RPMI8226 (cell line): ENCODE measurements around the gene TFPI.
"Not testable (repeated sequence)": the region's sequence is repeated elsewhere in the genome, so short reads cannot be mapped to it uniquely, and the experiment has no call there.

Source experiments
- DNase-seq: peaks from one replicate; pipeline ENCODE4 v3.0.0-alpha.2; 2015

TFPI gene

DNA sequence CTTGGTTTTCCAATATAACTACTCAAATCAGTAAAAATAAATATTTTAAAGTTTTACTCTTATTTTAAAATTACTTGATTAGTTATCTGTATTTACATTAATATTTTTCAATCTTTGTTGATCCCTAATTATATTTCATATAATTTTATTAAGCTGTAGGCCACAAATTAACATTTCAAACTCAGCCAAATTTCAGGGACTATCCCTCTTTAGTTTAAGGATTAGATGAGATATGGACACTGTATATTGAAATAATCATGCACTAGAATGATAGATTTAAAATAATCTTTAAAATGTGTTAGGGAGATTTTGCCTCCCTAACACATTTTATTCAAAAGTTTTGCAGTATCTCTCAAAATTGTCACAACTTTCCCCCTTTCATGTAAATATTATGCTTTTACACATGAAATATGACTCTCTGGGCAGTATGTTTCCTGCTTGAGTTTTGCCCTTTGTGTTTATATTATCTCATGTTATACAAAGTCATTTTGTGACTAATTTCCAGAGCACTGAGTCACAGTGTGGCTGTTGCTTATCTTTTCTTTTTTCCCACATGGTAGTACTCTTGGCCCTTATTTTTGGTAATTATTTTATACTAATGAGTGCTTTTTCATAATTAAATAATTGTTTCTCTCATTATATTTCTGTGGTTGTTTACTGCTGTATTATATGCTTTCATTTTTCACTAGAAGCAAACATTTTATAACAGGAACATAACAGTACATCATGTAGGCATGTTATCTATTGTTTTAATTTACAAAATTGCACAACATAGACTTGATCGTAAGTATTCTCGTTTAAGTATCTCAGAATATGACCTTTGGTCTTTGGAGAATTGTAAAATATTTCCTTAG is 1.2 kb downstream of the TFPI start:
- no peak for DNase-seq

DNA sequence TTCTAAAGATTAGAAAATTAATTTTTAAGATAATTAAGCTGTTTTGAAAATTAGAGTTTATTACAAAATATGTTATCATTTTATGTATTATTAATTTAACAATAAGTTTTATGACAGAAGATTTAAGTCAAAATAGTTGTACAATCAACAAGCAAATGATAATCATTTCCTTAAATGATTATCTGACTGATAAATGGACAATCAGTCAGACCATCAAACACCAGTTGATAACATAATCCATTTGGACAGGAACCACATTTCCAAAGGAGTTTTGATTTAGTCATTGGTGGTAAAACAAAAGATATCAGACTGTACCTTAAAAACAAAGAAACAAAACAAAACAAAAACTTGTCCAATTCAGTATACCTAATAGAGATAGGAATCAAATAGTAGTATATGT is 1.9 kb downstream of the TFPI start:
- DNase-seq, result no peak

DNA sequence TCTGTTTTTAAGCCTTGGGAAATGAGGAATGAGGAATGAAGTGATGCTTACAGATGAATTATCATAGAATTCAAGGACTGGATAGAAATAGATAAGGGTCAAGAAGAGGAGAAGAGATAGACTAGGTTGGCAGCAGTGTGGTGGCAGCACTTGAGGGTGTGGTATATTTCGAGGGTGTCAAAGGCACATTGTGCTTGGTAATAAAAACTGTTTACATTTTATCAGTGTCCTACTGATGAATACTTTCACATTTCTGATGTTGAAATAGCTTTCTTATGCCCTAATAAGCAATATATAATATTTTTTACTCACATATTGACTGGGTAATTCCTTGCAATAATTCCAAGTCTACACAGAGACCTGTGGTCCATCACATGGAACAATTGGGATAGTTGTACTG is 3.4 kb downstream of the TFPI start:
- DNase-seq, result no peak

DNA sequence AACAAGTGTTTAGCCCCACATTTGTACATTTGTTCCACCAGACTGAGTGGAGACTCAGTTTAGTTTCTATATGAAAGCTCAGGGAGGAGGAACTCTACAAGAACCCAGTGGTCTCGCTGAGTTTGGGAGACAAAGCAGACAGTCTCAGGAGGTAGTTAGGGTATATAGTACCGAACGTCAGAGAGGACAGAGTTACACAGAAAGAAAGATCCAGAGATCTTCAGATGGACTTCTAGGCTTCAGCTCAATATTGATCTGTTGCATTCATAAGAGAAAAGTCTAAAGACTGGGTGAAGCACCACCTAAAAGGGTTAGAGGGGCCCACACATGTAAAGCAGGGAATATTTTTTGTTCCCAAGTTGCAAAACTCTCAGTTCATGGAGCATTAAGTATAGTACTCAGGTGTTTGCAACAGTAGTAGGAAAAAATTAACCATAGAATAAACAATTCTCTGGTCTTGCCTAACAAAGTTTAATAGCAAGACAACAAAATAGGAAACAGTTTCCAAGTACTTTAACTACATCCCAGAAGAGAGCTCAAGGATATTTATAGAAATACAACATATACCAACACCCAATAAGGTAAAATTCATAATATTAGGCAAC is 4.2 kb downstream of the TFPI start:
- no peak for DNase-seq

DNA sequence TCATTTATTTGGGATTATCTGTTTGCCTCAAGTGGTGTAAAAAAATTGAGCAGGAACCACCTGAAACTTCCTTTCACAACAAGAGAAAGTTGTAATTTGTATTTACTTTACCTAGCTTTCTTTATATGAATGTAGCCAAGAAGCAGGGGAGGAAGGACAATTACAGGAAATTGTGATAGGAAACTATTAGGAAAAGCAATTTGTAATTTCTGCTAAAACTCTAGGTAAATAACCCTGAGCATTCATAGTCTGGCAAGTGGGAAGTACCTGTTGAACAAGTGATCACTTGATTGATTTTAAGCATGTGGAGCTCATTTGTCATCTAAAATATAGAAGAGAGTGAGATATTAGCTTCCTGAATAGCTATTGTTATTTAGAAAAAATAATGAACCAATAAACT is 5.0 kb downstream of the TFPI start:
- no peak for DNase-seq

DNA sequence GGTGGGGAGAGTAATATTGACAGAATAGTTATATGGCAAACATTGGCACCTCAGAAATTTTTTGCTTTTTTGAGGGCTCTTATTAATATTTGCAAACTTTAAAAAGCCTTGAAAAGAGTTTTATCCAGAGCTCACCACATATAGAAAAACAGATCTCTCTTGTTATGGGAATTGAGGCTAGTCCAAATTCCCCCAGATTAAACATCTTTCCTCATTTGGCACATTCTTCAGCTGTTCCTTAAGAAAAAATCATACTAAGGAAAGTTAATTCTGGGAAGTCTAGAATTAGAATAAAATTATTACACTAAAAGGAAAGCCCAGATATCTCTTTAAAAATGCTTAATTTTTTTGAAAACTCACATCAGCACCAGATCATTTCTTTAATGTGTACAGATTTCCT is 5.6 kb downstream of the TFPI start:
- DNase-seq, result no peak

DNA sequence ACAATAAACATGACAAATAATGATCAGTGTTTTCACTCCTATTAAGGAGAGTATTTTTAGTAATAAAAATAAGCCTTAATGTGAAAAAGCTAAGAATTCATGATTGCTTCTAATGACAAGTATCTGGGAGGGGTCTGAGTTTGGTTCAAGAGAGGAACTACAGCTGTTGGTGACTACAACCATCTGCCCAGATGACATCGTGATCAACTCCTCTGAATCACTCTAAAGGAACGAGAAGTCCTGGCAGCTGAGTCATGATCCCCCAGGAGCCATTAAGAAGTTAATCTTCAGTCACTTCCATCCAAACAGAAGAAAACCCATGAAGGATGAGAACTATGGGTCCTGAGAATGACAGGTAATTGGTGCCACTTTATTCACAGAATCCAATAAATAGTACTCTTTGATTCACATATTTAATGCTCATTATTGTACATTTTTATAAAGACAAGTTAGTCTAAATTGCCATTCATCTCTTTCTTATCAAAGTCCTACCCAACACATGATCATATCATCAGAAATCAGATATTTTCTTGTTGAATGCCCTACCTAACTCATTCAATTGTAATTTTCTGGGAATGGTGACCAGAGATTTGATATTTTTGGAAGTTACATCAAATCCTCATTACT is 6.8 kb downstream of the TFPI start:
- no peak for DNase-seq

DNA sequence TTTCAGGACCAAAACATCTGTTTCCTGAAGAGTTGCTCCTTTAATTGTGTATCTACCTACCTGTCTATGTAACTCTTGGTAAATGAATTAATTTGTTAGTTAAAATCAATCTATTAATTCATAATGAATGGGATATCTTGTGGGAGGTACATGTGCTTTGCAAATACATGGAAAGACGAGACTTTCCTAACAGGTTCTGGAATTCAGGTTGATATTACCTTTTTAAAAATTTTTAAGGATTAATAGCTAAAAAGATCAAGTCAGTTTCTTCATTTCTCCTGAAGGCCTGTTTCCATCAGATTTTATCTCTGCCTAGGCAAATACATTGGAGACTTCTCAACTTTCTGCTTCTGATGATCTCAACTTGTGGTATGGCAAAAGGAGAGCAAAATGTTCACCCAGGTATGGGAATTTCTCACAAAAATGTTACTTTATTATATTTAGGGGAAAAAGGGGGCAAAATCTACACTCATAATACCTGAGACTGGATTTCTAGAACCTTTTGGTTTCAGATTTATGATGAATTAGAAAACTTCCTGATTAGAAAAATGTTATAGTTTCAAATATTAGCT is 7.4 kb downstream of the TFPI start:
- DNase-seq, result no peak

DNA sequence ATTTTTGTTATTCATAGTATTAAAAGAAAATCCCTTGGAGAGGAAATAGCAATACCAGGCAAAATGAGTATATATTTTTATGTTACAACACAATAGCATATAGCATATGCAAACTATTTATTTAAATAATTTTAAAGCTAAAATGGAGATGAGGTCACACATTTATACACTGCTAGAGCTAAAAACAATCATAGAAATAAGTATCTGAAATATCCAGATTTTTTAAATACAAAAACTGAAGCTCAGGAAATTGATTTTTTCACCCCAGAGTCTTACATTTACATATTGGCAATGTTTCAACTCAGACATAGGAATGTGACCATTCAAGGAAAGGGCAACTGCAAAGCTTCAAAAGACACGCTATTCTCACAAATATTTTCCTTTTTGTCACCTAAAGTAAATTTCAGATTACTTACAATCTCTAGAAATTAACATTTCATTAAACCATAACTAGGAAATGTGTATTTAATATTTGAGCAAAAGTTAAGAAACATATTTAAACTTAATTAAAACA is 8.9 kb downstream of the TFPI start:
- DNase-seq, result no peak

DNA sequence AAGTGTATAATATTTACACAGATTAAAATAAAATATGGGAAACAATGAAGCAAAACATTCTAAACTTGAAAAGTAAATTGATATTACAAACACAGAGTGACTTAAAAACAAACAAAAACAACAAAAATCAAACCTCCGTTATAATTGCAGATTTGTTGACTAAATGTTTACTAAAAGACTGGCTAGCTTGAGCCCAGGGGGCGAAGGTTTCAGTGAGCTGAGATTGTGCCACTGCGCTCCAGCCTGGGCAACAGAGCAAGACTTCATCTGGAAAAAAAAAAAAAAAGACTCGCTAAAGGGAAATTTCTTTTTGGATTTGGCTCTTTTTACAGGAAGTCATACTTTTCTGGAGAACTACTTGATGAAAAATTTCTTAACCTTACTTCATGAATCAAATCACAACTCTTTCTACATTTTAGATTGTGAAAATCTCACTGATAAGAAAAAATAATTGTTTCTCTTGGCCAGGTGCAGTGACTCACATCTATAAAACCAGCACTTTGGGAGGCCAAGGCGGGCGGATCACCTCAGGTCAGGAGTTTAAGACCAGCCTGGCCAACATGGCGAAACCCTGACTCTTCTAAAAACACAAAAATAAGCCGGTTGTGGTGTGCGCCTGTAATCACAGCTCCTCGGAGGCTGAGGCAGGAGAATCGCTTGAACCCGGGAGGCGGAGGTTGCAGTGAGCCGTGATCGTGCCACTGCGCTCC is 9.7 kb downstream of the TFPI start:
- DNase-seq, result no peak

DNA sequence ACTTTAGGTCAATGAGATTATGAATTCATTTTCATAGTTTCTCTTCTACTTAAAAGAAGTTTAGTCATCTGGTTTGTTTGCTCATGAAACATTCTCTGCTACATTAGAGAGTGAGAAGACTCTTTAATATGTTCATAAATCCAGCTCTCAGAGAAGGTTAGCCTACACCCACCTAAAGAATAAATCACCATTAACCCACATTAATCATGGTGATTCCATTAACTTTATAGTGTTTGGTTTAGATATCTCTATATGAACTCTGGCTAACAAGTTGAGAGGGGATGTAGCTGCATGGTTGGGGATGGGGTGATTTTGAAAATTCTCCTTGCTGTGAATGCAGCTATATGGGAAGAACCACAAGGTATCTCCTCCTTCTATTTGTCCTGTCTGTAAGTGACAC is 10.7 kb downstream of the TFPI start:
- DNase-seq, result no peak

DNA sequence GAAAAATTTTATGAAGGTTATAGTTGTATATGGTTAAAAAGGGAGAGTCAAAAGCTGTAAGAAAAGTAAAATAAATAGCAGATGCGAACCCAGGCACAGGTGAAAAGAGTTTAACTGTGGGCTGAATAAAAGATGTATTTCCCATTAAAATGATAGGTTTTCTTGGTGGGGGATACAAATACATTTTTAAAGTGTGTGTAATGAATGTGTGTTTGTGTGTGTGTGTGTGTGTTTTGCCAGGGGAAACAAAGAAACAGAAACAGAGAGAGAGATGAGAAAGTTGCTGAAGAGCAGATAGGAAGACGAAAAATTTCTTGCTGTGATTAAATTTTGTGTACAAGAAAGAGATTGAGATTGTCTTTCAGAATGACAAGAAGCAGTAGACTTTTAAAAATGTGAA is 12.1 kb downstream of the TFPI start:
- no peak for DNase-seq

DNA sequence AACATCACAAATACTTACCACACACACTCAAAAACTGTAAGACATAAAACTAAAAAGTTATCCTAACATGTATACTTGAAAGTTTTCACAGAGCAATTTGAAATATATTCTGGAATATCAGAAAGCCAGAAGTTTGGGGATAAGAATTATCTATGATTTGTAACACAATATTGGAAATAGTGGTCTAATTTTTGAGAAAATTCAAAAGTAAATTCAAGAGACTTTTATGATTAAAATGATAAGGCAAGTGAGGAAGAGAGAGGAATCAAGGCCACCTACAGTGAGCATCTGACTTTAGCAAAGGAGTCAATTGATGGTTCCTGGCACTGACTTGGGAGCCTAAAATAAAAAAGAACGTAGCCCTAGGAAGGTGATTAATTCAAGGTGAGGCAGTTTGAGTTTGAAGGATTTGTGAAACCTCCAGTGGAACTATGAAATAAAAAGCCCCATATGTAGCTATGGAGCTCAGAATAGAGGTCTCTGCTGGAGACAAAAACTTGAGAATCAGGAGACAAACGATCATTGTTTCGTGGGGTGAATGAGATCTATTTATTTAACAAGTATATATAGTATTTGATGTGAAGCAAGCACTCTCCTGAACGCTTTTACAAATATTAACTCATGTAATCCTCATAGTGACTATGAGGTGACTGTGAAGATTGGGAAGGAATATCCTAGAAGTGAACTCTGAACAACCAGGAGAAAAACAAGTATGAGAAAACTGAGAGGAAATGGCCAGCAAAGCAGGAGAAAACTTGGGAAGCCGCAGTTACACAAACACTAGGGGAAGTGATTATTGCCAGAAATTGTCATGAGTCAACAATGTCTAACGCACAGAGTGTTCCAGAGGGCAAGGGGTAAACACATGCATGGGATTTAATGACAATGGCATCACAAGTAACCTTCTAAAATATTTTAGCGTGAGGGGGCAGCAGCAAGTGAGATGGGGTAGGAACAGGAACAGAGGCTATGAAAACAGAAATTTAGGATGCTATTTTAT is 12.8 kb downstream of the TFPI start:
- no peak for DNase-seq

DNA sequence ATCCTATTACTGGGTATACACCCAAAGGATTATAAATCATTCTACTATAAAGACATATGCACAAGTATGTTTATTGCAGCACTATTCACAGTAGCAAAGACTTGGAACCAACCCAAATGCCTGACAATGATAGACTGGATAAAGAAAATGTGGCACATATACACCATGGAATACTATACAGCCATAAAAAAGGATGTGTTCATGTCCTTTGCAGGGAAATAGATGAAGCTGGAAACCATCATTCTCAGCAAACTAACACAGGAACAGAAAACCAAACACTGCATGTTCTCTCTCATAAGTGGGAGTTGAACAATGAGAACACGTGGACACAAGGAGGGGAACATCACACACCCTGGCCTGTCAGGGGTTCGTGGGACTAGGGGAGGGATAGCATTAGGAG is 16.0 kb downstream of the TFPI start:
- not testable (repeated sequence) for DNase-seq

DNA sequence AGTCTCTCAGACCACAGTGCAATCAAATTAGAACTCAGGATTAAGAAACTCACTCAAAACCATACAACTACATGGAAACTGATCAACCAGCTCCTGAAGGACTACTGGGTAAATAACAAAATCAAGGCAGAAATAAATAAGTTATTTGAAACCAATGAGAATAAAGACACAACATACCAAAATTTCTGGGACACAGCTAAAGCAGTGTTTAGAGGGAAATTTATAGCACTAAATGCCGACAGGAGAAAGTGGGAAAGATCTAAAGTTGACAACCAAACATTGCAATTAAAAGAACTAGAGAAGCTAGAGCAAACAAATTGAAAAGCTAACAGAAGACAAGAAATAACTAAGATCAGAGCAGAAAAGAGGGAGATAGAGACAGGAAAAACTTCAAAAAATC is 18.9 kb downstream of the TFPI start:
- DNase-seq, result not testable (repeated sequence)

DNA sequence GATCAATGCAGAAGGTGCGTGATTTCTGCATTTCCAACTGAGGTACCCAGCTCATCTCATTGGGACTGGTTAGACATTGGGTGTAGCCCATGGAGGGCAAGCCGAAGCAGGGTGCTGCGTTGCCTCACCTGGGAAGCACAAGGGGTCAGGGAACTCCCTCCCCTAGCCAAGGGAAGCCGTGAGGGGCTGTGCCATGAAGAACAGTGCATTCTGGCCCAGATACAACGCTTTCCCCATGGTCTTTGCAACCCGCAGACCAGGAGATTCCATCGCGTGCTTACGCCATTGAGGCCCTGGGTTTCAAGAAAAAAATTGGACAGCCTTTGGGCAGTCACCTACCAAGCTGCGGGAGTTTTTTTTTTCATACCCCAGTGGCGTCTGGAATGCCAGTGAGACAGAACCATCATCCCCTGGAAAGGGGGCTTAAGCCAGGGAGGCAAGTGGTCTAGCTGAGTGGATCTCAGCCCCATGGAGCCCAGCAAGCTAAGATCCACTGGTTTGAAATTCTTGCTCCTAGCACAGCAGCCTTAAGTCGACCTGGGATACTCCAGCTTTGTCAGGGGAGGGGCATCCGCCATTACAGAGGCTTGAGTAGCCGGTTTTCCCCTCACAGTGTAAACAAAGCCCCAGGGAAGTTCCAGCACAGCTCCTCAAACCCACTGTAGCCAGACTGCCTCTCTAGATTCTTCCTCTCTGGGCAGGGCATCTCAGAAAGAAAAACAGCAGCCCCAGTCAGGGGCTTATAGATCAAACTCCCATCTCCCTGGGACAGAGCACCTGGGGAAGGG is 21.7 kb downstream of the TFPI start:
- DNase-seq, result no peak

DNA sequence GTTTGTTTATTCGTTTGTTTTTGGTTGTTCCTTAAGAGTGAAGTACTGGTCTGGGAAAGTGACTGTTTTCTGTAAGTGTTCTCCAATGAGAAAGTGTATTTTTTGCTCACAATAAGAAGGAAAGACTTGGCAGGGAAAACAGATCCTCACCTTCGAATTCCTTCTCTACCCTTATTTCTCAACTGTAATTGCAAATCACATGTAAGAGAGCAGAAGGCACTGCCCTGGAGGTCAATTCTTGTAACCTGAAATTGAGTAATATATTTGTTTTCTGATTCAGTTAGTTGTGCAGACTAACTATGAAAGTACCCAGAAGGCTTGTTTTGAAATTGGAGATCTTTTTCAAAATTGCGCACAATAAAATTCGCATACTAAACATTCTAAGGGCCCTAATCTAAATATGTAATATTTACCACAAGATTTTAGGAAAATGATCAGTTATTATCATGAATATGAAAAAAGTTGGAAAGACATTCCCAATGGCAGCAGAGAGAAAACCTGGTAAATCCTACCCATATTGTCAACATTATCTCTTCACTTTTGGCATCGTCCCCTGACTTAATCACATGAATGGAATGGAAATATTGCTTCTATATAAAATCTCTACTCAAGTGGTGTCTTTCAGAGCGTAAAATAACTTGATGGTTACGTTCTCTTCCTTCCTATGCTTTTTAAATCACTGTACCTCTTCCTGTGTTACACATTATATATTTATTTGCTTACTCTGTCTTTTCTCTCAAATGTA is 24.1 kb downstream of the TFPI start:
- no peak for DNase-seq

DNA sequence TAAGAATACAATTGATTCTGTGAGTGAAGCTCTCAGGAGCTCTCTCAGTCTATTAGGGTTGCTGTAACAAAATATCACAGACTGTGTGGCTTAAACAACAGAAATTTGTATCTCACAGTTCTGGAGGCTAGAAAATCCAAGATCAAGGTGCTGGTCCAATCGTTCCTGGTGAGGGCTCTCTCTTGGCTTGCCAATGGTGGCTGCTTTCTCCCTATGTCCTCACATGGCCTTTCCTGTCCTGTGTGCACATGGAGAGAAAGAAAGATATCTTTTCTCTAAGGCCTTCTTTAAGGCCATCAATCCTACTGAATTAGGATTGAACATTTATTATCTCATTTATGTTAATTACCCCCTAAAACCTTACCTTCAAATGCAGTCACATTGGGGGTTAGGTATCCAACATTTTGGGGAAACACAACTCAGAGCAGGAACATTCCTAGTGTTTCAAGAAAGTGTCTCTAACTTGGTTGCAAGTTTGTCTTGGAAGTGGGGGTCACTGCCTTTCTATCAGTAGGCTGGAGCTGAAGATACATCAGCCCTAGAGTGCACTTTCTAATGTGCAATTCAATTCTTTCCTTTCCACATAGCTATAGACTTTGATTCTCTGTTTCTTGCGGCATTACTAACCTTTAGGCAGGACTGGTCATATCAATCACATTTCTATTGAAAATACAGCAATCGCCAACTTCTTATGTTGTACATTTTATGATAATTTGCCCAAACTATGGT is 24.8 kb downstream of the TFPI start:
- DNase-seq, result no peak

DNA sequence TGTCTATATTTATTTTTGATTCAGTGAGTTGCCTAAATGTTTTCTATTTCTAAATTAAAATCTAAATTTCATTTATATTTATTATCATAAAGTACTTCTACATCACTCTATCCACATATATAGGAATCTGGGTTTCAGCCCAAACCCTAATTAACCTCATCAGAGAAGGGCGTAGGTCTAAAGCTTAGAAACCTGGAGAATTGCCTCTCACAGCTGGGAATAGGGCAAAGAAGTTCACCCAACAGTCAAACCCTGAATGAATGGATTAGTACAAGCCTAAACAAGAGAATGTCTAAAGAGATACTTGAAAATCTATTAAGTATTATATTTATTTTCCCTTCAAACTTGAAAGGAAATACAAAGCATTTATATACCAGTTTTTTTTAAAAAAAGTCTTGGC is 26.2 kb downstream of the TFPI start:
- DNase-seq, result no peak
